ENCODE data around the gene STXBP6.
"Not testable (repeated sequence)": the region's sequence is repeated elsewhere in the genome, so short reads cannot be mapped to it uniquely, and the experiment has no call there.

Gene STXBP6

DNA sequence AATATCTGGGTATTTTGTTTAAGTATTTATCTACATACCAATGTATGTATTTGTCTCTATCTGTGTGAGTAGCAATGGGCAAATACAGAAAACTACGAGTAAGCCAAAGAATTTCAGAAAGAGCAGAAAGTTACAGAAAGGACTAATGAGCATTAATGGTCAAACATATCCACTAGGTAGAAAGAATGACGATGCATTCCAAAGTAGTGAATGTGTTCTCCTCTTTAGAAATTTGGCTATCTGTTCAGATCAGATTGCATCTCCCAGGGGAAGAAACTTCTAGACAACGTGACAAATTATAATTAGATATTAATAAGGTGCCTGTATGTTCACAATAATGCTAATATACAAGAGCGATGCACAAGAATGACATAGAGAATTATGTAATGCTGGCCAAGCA, 221.5 kb downstream of the STXBP6 start:
- DNase-seq (ENCODE audit: low read depth): no peak

DNA sequence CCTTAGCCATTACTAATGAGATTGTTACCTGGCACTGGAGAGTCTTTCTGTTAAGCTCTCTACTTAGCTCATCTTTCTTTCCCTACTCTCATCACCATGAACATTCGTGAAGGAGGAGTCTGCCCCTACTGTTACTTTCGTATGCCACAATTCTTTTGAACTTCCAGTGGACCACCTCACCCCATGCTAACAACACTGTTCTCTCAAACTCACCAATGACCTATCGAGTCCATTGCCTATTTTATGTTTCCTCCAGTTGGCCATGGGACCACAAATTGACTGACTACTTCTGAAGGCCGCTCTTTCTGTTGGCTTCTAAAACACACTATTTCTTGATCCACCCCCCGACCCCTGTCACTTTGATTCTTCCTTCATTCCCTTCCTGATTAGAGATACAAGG, 223.6 kb downstream of the STXBP6 start:
- no peak for DNase-seq (ENCODE audit: low read depth)

DNA sequence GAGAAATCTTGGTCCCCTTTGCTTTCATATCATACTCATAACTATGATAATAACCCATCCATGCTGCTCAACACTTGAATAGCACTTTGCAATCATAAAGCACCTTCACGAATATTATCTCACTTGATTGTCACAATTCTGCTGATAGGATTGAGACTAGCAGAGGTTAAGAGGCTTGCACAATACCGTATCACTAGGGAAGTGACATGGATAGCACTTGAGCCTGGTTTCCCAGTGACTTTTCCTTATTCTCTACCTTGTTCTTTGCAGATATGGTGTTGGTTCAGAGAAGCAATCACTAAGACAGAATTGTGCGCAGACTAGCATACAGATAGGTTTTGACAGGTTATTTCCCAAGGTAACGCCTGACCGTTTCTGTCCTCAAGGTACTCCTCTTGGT, 229.3 kb downstream of the STXBP6 start:
- no peak for DNase-seq (ENCODE audit: low read depth)

GRCh38 chr14:24818823-24819341, 231.1 kb downstream of the STXBP6 start:
- DNase-seq (ENCODE audit: low read depth): no peak

- DNase-seq (ENCODE audit: low read depth): no peak
Measured at GRCh38 chr14:24818058-24818822, 231.7 kb downstream of the STXBP6 start.

DNA sequence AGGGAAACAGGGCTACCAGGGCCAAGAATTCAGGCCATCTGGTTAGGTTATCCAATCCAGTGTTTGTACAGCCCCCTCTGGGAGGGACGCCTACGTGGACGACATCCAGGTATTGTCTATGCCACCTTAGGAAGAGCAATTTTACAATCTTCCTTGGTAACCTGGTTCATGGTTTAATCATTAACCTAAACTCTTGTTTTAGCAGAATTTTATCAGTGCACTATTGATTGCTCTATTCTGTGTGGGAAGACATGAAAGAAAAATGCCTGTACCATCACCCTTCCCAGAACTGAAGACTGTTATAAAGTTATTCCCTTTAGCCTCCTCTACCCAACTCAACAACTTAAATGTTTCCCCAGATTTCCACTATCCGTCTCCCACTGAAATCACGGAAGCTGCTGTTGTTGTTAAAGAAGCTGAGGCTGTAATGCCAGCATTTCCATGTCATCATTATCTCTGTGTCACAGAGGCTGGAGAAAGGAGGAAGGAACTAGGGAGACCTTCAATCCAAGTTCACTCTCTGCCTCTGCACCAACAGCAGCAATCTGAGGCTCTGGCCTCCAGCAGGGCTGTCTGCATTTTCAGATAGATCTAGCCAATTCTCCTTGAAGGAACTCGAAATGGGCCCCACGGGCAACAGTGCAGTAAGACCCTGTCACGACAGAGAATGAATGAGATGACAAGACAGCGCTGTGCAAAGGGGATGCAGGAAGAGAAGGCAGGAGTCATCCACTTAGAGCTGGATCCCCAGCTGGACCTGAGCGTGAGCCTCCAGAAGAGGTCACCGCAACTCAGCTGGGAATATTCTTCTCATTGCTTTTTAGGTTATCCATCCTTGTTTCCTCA, 232.5 kb downstream of the STXBP6 start:
- no peak for DNase-seq (ENCODE audit: low read depth)

DNA sequence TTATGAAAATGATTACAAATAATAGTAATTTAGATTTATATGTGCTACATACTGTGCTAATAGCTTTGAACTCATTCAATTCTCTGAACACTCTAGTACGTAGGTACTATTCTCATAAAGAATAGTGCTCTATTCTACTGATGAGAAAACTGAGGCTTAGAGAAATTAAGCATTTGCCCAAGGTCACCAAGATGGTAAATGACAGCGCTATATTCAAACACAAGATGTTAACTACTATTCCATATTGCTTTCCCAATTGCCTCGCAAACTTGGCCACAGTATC, 233.1 kb downstream of the STXBP6 start:
- DNase-seq (ENCODE audit: low read depth): no peak

- no peak for DNase-seq (ENCODE audit: low read depth)
Measured at GRCh38 chr14:24816011-24816928, 233.7 kb downstream of the STXBP6 start.

- DNase-seq (ENCODE audit: low read depth): no peak
Measured at GRCh38 chr14:24815543-24815942, 234.4 kb downstream of the STXBP6 start.

DNA sequence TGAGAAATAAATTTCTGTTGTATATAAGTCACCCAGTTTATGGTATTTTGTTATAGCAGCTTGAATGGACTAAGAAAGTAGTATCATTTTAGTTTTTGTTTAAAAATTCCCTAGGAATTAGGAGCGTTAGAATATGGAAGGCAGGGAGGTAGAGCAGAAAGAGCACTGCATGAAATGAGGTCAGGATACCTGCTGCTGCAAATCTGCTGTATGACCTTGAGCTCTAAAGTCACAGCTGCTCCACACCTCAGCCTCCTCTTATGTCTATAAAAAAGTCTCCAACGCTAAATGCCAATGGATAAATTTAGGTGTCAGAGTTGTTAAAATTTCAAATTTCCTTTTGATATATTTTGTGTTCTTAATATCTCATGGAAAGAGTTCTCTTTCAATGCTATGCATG, 235.0 kb downstream of the STXBP6 start:
- no peak for DNase-seq (ENCODE audit: low read depth)

GRCh38 chr14:24814346-24814745, 235.6 kb downstream of the STXBP6 start:
- DNase-seq (ENCODE audit: low read depth): no peak

- no peak for DNase-seq (ENCODE audit: low read depth)
Measured at GRCh38 chr14:24813819-24814259, 236.1 kb downstream of the STXBP6 start.

GRCh38 chr14:24813089-24813815, 236.7 kb downstream of the STXBP6 start:
- no peak for DNase-seq (ENCODE audit: low read depth)

DNA sequence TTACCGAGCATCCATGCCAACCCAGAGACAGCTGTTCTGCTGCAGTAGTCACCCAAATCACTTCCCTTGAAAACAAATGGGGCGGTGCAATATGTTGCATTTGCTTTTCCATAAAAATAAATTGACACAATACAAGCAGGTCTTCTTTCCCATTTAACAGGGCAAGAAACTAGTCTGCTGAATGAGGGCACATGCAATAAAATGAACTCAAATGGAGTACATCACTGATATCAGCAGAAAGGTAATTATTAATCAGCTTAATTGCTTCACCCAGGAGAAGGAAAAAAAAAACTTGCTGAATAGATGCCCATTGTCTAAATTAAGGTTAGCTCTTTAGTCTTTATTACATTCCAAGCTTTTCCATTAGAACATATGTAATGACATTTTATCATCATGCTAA, 240.8 kb downstream of the STXBP6 start:
- DNase-seq (ENCODE audit: low read depth): no peak

GRCh38 chr14:24808412-24808811, 241.5 kb downstream of the STXBP6 start:
- DNase-seq (ENCODE audit: low read depth): no peak

GRCh38 chr14:24806061-24806678, 243.8 kb downstream of the STXBP6 start:
- peak; percentile 8 for DNase-seq (ENCODE audit: low read depth)

DNA sequence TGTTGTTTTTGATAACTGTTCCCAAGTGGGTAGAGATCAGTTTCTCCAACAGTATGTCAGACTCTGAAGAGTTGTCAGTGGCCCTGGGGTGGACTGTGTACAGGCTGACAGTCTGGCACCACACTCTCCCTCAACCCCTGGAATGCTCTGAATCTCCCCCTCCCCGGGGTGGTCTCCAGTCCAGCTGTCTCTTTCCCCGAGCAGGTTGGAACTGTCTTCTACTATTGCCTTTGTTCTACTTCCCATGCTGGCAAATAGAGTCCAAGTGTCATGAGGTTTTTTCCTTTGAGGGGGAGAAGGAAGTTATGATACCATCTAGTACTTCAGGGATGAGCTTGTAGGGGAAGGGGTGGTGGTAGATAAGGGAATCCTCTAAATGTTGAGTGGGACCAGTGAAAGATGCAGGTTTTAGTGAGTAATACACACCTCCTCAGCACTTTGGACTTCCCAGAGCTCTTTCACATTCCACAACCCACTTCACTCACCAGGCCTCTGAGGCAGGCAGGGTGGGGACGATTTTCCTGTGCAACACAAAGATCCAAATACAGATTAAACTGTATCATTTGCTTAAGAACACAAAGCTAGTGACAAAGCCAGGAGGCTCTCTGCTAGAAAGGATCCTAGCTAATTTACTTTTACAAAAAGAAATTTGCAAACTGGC, 245.3 kb downstream of the STXBP6 start:
- no peak for DNase-seq (ENCODE audit: low read depth)

- DNase-seq (ENCODE audit: low read depth): no peak
Measured at GRCh38 chr14:24803933-24804494, 245.9 kb downstream of the STXBP6 start.

DNA sequence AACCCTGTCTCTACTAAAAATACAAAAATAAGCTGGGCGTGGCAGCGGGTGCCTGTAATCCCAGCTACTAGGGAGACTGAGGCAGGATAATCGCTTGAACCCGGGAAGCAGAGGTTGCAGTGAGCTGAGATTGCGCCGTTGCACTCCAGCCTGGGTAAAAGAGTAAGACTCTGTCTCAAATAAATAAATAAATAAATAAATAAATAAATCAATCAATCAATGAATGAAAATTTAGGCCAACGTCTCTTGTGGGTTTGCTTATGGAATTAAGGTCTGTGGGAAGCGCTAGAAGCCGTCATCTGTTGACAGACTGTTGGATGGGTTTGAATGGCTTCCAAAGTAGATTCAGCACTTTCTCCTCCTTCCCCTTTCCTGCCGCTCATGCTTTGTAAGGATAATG, 246.5 kb downstream of the STXBP6 start:
- DNase-seq (ENCODE audit: low read depth): not testable (repeated sequence)

DNA sequence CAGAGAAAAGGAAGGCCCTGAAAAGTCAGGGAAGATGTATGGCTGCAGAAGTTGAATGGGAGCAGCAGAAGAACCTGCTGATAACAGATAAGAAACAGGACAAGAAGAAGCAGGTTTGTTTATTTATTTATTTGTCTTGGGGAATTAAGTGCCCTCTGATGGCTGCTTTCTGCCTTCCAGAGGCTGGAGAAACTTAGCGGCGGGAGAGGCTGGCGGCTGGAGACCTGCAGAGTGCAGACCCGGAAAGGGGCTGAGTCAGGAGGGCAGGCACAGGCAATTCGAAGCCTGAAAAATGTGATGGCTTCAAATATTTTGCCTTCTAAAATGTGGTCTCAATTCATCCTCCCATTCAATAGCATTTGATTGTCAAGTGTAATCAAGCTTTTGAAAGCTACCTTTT, 247.7 kb downstream of the STXBP6 start:
- no peak for DNase-seq (ENCODE audit: low read depth)
